Retinal pigment epithelial cell (primary cell): ENCODE results near the gene CCDC174.

ENCODE experiments used
- DNase-seq: peaks from one replicate; pipeline ENCODE4 v3.0.0-alpha.2; 2010; ENCODE audit warnings: low read depth
- H3K4me3 ChIP-seq: 2 replicates; pipeline ENCODE4 v1.5.1; 2011; ENCODE audit warnings: mild to moderate bottlenecking, low read length, control low read depth, moderate library complexity
- TF ChIP-seq, protein P1 (sequence below): conservative IDR thresholded peaks from 2 replicates; pipeline ENCODE4 v1.5.1; 2011; ENCODE audit warnings: low read depth, low read length, control low read depth, inconsistent platforms

The CCDC174 gene

DNA sequence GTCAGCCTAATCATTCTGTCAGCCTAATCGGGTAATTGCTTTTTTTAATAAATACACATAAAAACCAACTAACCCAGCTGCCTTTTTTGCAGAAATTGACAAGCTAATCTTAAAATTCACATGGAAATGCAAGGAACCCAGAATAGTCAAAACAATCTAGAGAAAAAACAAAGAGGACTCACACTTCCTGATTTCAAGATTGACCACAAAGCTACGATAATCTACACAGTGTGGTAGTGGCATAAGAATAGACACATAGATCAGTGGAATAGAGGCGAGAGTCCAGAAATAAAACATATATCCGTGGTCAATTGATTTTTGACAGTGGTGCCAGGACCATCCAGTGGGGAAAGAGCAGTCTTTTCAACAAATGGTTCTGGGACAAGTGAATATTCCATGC, 21.0 kb downstream of the CCDC174 start:
- TF ChIP-seq, protein P1, sequence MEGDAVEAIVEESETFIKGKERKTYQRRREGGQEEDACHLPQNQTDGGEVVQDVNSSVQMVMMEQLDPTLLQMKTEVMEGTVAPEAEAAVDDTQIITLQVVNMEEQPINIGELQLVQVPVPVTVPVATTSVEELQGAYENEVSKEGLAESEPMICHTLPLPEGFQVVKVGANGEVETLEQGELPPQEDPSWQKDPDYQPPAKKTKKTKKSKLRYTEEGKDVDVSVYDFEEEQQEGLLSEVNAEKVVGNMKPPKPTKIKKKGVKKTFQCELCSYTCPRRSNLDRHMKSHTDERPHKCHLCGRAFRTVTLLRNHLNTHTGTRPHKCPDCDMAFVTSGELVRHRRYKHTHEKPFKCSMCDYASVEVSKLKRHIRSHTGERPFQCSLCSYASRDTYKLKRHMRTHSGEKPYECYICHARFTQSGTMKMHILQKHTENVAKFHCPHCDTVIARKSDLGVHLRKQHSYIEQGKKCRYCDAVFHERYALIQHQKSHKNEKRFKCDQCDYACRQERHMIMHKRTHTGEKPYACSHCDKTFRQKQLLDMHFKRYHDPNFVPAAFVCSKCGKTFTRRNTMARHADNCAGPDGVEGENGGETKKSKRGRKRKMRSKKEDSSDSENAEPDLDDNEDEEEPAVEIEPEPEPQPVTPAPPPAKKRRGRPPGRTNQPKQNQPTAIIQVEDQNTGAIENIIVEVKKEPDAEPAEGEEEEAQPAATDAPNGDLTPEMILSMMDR = no peak
- H3K4me3 ChIP-seq = no peak overlapping the region
- DNase-seq = no peak

DNA sequence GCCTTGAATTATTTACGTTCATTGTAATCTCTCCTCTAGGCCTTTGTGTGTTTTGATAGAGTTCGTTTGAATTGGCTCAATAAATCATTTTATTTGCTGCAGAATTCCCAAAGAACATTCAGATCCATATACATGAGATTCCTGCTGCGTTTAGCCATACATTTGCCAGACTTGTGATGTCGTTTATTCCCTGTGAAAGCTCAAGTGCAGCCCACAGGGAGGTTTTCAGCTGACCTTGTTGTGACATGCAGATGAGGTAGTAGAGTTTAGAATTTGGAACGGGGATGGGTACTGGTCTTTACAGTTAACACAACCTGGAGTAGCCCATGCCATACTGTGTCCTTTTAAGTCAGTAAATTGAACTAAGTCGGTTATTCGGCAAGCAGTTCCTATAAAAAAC, 23.3 kb downstream of the CCDC174 start, which contains the start of gene C3orf20:
TSS of gene C3orf20 (plus strand) at position 301 of the 400 bp plus-strand sequence. CDS start 7,573 bp downstream, outside the sequence.
- DNase-seq = no peak
- TF ChIP-seq, protein P1 = no peak
- H3K4me3 ChIP-seq = no peak within 1 kb of the TSS

DNA sequence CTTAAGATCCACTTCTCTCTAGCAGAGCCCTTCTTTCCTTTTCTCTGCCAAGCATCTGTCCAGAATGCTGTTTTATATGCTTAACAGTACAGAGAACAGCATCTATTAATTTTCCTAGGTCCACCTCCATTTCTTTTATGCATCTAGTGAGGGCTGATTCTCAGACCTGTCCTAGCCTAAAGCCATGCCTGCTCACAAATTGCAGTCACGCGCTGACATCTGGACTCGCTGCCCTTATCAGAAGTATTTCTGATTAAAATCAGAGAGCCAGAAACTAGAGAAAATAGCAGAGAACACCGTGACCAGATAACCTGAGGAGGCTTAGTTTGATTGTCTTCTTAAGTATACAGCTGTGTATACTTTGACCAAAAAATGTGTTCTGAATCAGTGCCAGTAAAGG, 25.3 kb downstream of the CCDC174 start:
- TF ChIP-seq, protein P1 = no peak
- DNase-seq = no peak
- no peak overlapping the region for H3K4me3 ChIP-seq

DNA sequence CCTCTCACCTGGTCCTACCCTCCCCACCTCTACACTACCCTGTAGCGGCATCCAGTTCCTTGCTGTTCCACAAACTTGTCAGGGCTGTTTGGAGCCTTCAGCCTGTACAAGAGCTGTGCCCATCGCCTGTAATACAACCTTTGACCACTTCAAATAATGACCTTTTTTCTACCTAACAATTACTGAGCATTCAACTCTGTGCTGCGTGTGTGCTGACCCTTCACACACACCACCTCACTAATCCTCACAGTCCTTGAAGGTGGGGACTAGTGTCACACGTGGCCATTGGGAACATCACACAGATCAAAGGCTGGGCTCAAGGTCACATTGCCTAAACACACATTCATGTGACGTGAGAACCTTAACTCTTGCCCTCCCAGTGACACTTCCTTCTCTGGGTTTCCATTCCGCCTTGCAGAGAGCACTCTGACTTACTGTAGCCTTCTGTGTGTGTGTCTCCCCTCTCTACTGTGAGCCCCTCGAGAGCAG, 26.5 kb downstream of the CCDC174 start:
- TF ChIP-seq, protein P1 = no peak
- H3K4me3 ChIP-seq = no peak overlapping the region
- no peak for DNase-seq

DNA sequence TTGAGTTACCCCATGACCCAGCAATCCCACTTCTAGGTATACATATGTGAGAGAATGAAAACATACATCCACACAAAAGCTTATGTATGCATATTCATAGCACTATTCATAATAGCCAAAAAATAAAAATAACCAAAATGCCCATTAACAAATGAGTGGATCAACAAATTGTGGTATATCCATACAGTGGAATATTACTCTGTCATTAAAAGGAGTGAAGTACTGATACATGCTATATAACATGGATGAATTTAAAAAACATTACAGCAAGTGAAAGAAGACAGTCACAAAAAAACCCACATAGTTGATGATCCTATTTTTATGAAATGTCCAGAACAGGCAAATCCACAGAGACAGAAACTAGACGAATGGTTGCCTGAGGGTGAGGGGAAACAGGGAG, 28.6 kb downstream of the CCDC174 start:
- TF ChIP-seq, protein P1 = no peak
- no peak for DNase-seq
- H3K4me3 ChIP-seq = no peak overlapping the region

DNA sequence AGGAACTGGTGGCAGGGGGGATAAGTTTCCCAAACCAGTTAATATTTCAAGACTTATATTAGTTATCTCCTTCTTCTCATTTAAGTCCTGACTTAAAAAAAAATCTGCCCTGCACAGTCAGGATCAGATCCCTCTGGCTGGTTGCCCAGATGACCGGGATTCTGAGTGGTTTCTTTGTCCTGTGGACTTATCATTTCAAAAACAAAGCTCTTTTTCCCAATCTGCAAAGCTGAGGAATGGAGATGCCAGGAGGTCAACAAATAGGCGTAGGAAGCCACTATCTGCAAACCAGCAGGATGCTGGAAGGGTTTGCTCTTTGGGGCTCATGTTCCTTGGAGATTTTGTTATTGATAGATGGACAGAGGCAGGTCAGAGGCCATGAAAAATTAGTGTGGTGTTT, 29.2 kb downstream of the CCDC174 start:
- TF ChIP-seq, protein P1 = no peak
- DNase-seq = no peak
- H3K4me3 ChIP-seq = no peak overlapping the region

DNA sequence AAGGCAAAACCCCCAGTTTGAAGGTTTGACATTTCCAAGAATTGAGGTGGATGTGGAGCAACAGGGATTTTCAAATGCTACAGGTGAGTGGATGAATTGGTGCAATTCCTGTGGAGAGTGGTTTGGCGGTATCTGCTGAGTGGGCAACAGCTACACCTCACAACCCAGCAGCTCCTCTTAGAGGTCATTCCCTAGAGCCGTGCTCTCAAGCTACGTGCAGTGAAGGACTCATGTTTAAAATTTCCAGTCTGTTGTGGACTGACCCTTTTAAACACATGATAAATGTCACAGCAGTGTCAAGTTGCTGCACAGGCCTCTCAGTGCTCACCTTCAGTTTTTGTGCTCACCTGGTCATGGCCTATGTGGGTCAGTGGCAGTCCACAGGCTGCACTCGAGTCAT, 32.9 kb downstream of the CCDC174 start:
- TF ChIP-seq, protein P1 = no peak
- DNase-seq = no peak

More for the DNA sequence above, 32.9 kb downstream of the CCDC174 start:
- H3K4me3 ChIP-seq = no peak overlapping the region
